ENCODE results near the gene UTS2R. TPM values are rescaled to one million over a fixed set of nuclear protein-coding genes. Genes with fewer than 3 reads are reported as not detected.
"Not testable (repeated sequence)": the region's sequence is repeated elsewhere in the genome, so short reads cannot be mapped to it uniquely, and the experiment has no call there.

The UTS2R gene
- polyA plus RNA-seq, 1 donor from 2014 or later, result not detected

DNA sequence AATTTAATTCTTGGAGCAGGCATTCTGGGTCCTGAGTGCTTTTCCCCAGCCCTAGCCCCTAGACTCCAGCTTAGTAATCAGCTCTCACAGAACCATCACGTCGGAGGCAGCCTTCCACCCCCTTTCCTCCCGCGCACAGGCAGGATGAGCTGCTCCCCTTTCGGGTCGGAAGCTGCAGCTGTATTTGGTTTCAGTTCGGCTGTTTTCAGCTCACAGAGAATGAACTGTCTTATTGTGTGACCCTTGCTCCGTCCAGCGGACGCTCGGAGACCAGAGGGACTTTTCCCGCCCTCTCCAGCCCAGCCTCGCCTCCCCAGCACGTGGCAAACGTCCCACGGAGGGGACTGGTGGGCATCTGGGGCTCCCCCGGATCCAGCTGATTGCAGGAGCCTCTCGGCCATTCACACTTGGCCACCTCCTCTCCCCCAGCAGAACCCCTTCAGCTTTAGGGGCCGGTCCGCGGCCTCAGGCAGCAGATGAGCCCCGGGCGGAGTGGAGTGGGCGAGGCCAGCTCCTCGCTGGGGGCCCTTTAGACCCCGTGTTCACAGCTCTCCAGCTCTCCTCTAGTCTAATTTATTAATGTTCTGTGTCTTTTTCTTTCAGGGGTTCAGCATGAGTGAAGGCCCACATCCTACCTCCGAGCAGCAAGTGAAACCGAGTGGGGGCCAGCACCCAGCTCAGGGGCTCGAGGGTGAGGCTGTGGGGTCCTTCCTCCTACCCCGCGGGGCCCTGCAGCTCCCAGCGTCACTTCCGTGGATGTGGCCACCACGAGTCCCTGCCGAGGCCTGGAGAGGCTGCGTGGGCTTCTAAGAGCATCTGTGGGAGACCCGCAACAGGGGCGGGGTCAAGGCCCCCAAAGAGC lies 863 bp upstream of the UTS2R start:
- peak overlapping the region; percentile 51 for H3K4me3 ChIP-seq (ENCODE audit: low read length)
- no peak overlapping the region for H3K4me2 ChIP-seq (ENCODE audit: low read length)
- H2AFZ ChIP-seq (ENCODE audit: low read depth, low read length), result no peak overlapping the region
- TF ChIP-seq MXI1 (conservative IDR thresholded peaks at IDR 0.05; ENCODE audit: poor library complexity, severe bottlenecking) (no peak), POLR2AphosphoS5 (IDR thresholded peaks at IDR 0.05) (no peak), EP300 (conservative IDR thresholded peaks at IDR 0.05; ENCODE audit: poor library complexity, severe bottlenecking) (no peak), EZH2 (IDR thresholded peaks at IDR 0.05; ENCODE audit: borderline replicate concordance, insufficient read depth, low read length, poor library complexity, severe bottlenecking) (no peak), SMC3 (conservative IDR thresholded peaks at IDR 0.05; ENCODE audit: poor library complexity) (no peak), TAF1 (IDR thresholded peaks at IDR 0.05; ENCODE audit: low read depth) (no peak), RAD21 (conservative IDR thresholded peaks at IDR 0.05) (no peak), REST (IDR thresholded peaks at IDR 0.05; ENCODE audit: borderline replicate concordance) (no peak)
- TF ChIP-seq, protein P1, sequence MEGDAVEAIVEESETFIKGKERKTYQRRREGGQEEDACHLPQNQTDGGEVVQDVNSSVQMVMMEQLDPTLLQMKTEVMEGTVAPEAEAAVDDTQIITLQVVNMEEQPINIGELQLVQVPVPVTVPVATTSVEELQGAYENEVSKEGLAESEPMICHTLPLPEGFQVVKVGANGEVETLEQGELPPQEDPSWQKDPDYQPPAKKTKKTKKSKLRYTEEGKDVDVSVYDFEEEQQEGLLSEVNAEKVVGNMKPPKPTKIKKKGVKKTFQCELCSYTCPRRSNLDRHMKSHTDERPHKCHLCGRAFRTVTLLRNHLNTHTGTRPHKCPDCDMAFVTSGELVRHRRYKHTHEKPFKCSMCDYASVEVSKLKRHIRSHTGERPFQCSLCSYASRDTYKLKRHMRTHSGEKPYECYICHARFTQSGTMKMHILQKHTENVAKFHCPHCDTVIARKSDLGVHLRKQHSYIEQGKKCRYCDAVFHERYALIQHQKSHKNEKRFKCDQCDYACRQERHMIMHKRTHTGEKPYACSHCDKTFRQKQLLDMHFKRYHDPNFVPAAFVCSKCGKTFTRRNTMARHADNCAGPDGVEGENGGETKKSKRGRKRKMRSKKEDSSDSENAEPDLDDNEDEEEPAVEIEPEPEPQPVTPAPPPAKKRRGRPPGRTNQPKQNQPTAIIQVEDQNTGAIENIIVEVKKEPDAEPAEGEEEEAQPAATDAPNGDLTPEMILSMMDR (IDR thresholded peaks at IDR 0.05; ENCODE audit: poor library complexity, severe bottlenecking), result no peak
- H3K9me3 ChIP-seq (ENCODE audit: low read length), result no peaks in the 10 kb centered on the region
- H3F3A ChIP-seq (ENCODE audit: insufficient read depth, low read length, poor library complexity, severe bottlenecking), result no peaks in the 10 kb centered on the region
- no peak overlapping the region for H3K9ac ChIP-seq (ENCODE audit: low read length)
- no peaks in the 10 kb centered on the region for H3K36me3 ChIP-seq (ENCODE audit: insufficient read depth, low read length)
- H3K9me2 ChIP-seq (ENCODE audit: insufficient read depth, low read length), result no peaks in the 10 kb centered on the region
- H4K20me1 ChIP-seq (ENCODE audit: insufficient read depth), result no peaks in the 10 kb centered on the region
- H3K79me2 ChIP-seq (replicated peaks; ENCODE audit: insufficient read depth, low read length), result no peaks in the 10 kb centered on the region
- peaks cover 29% of the 10 kb centered on the region for H3K27me3 ChIP-seq (ENCODE audit: insufficient read depth, low read depth, low read length)
- H3K27ac ChIP-seq (ENCODE audit: low read length), result no peak overlapping the region

- H3K27ac ChIP-seq (ENCODE audit: low read length), result no peak overlapping the region
- TF ChIP-seq EP300 (conservative IDR thresholded peaks at IDR 0.05; ENCODE audit: poor library complexity, severe bottlenecking) (no peak), EZH2 (IDR thresholded peaks at IDR 0.05; ENCODE audit: borderline replicate concordance, insufficient read depth, low read length, poor library complexity, severe bottlenecking) (no peak), TAF1 (IDR thresholded peaks at IDR 0.05; ENCODE audit: low read depth) (no peak), MXI1 (conservative IDR thresholded peaks at IDR 0.05; ENCODE audit: poor library complexity, severe bottlenecking) (no peak)
- H3K9ac ChIP-seq (ENCODE audit: low read length), result no peak overlapping the region
- H2AFZ ChIP-seq (ENCODE audit: low read depth, low read length), result no peak overlapping the region
- H3K4me3 ChIP-seq (ENCODE audit: low read length), result peak overlapping the region; percentile 51
- H3K9me3 ChIP-seq (ENCODE audit: low read length), result no peaks in the 10 kb centered on the region
- H3K79me2 ChIP-seq (replicated peaks; ENCODE audit: insufficient read depth, low read length), result no peaks in the 10 kb centered on the region
- no peaks in the 10 kb centered on the region for H4K20me1 ChIP-seq (ENCODE audit: insufficient read depth)
- no peaks in the 10 kb centered on the region for H3F3A ChIP-seq (ENCODE audit: insufficient read depth, low read length, poor library complexity, severe bottlenecking)
- no peaks in the 10 kb centered on the region for H3K9me2 ChIP-seq (ENCODE audit: insufficient read depth, low read length)
- H3K36me3 ChIP-seq (ENCODE audit: insufficient read depth, low read length), result no peaks in the 10 kb centered on the region
- H3K27me3 ChIP-seq (ENCODE audit: insufficient read depth, low read depth, low read length), result peaks cover 29% of the 10 kb centered on the region
- no peak overlapping the region for H3K4me2 ChIP-seq (ENCODE audit: low read length)
Observed at GRCh38 chr17:82372249-82373071, 895 bp downstream of the UTS2R start.

GRCh38 chr17:82373072-82373452 lies 1.5 kb downstream of the UTS2R start:
- H3K9me2 ChIP-seq (ENCODE audit: insufficient read depth, low read length); H3K36me3 ChIP-seq (ENCODE audit: insufficient read depth, low read length); H3K27ac ChIP-seq (ENCODE audit: low read length); H3K9me3 ChIP-seq (ENCODE audit: low read length); H3K4me3 ChIP-seq (ENCODE audit: low read length); H3K9ac ChIP-seq (ENCODE audit: low read length); H2AFZ ChIP-seq (ENCODE audit: low read depth, low read length); H4K20me1 ChIP-seq (ENCODE audit: insufficient read depth); H3F3A ChIP-seq (ENCODE audit: insufficient read depth, low read length, poor library complexity, severe bottlenecking); H3K79me2 ChIP-seq (replicated peaks; ENCODE audit: insufficient read depth, low read length); H3K4me2 ChIP-seq (ENCODE audit: low read length): not testable (repeated sequence)
- H3K27me3 ChIP-seq (ENCODE audit: insufficient read depth, low read depth, low read length), result peaks cover 29% of the 10 kb centered on the region
